Effector memory CD8-positive, alpha-beta T cell (primary cell): Measurements from ENCODE around the gene GRWD1.

Experiments
- ATAC-seq: fragments of 150-1000 bp; cut with Tn5 transposase; replicated peaks from 2 replicates; pipeline ENCODE4 v1.10.0; 2021; ENCODE audit warnings: mild to moderate bottlenecking, moderate library complexity
- DNase-seq, 3 experiments: peaks; one replicate each; pipeline ENCODE4 v3.0.0; 2021
- H3K27ac Mint-ChIP-seq, 2 donors: one replicate each; pipeline ENCODE4 v1.8.0; 2022; ENCODE audit warnings: mild to moderate bottlenecking in 2 of 2, mixed read lengths in 2 of 2, moderate library complexity in 2 of 2
- H3K27me3 Mint-ChIP-seq, 2 donors: one replicate each; pipeline ENCODE4 v1.8.0; 2022; ENCODE audit warnings: mixed read lengths in 2 of 2
- H3K36me3 Mint-ChIP-seq: one replicate; pipeline ENCODE4 v1.8.0; 2022; ENCODE audit warnings: mild to moderate bottlenecking, moderate library complexity, mixed read lengths; ENCODE audit not compliant: insufficient read depth
- H3K4me1 Mint-ChIP-seq, 2 donors: one replicate each; pipeline ENCODE4 v1.8.0; 2022; ENCODE audit warnings: low read depth in 2 of 2, mixed read lengths in 2 of 2
- H3K4me3 Mint-ChIP-seq, 2 donors: one replicate each; pipeline ENCODE4 v1.8.0; 2022; ENCODE audit warnings: mild to moderate bottlenecking in 2 of 2, mixed read lengths in 2 of 2, moderate library complexity in 2 of 2
- H3K9me3 Mint-ChIP-seq, 2 donors: one replicate each; pipeline ENCODE4 v1.8.0; 2022; ENCODE audit warnings: mixed read lengths in 2 of 2

The GRWD1 gene

GRCh38 chr19:48493718-48494401 is 48.1 kb downstream of the GRWD1 start:
- H3K4me1 Mint-ChIP-seq, result peaks cover 26 to 32% of the 10 kb centered on the region in 2 donors
- H3K36me3 Mint-ChIP-seq, result peaks cover 7% of the 10 kb centered on the region
- peak overlapping the region in 1 of 2 donors; percentile 60 for H3K27ac Mint-ChIP-seq
- H3K4me3 Mint-ChIP-seq, result peak overlapping the region; percentile 82 to 89
- ATAC-seq, result peak; percentile 17
- no peak for DNase-seq
- H3K27me3 Mint-ChIP-seq, result peaks cover 29 to 30% of the 10 kb centered on the region in 2 donors
- H3K9me3 Mint-ChIP-seq, result peaks cover 0 to 3% of the 10 kb centered on the region in 2 donors

- Mint-ChIP-seq H3K27me3 (peaks cover 30 to 36% of the 10 kb centered on the region in 2 donors), H3K4me1 (peaks cover 22 to 32% of the 10 kb centered on the region in 2 donors), H3K27ac (no peak overlapping the region), H3K36me3 (peaks cover 6% of the 10 kb centered on the region), H3K4me3 (peak overlapping the region; percentile 31 to 89), H3K9me3 (peaks cover 0 to 3% of the 10 kb centered on the region in 2 donors)
- ATAC-seq (no peak), DNase-seq (no peak)
Observed at GRCh38 chr19:48495396-48495795, 49.6 kb downstream of the GRWD1 start.

GRCh38 chr19:48496959-48497727 is 51.4 kb downstream of the GRWD1 start:
- Mint-ChIP-seq H3K4me3 (peak overlapping the region in 1 of 2 donors; percentile 14), H3K27me3 (peaks cover 25 to 35% of the 10 kb centered on the region in 2 donors), H3K9me3 (peaks cover 0 to 3% of the 10 kb centered on the region in 2 donors), H3K4me1 (peaks cover 22 to 31% of the 10 kb centered on the region in 2 donors), H3K36me3 (peaks cover 6% of the 10 kb centered on the region), H3K27ac (no peak overlapping the region)
- DNase-seq, result no peak
- no peak for ATAC-seq

GRCh38 chr19:48497728-48498594 is 52.2 kb downstream of the GRWD1 start:
- no peak for DNase-seq
- Mint-ChIP-seq H3K27ac (no peak overlapping the region), H3K36me3 (peaks cover 6% of the 10 kb centered on the region), H3K4me1 (peaks cover 17 to 25% of the 10 kb centered on the region in 2 donors), H3K27me3 (peaks cover 17 to 27% of the 10 kb centered on the region in 2 donors), H3K9me3 (no peaks in the 10 kb centered on the region), H3K4me3 (peak overlapping the region in 1 of 2 donors; percentile 67)
- no peak for ATAC-seq

GRCh38 chr19:48498595-48499311 is 53.0 kb downstream of the GRWD1 start:
- H3K27ac Mint-ChIP-seq, result no peak overlapping the region
- no peak for ATAC-seq

GRCh38 chr19:48499316-48500090 is 53.7 kb downstream of the GRWD1 start:
- peaks cover 15 to 19% of the 10 kb centered on the region in 2 donors for H3K4me1 Mint-ChIP-seq
- peaks cover 6% of the 10 kb centered on the region for H3K36me3 Mint-ChIP-seq
- H3K27ac Mint-ChIP-seq, result no peak overlapping the region
- H3K27me3 Mint-ChIP-seq, result peaks cover 10 to 23% of the 10 kb centered on the region in 2 donors
- DNase-seq, result no peak
- H3K9me3 Mint-ChIP-seq, result no peaks in the 10 kb centered on the region
- ATAC-seq, result no peak
- H3K4me3 Mint-ChIP-seq, result no peak overlapping the region

More at GRCh38 chr19:48498595-48499311, 53.0 kb downstream of the GRWD1 start:
- Mint-ChIP-seq H3K36me3 (peaks cover 6% of the 10 kb centered on the region), H3K27me3 (peaks cover 15 to 27% of the 10 kb centered on the region in 2 donors), H3K9me3 (no peaks in the 10 kb centered on the region), H3K4me1 (peaks cover 20 to 23% of the 10 kb centered on the region in 2 donors), H3K4me3 (no peak overlapping the region)
- no peak for DNase-seq

- DNase-seq (no peak), ATAC-seq (no peak)
- H3K4me1 Mint-ChIP-seq, result peaks cover 13 to 16% of the 10 kb centered on the region in 2 donors
- H3K9me3 Mint-ChIP-seq, result no peaks in the 10 kb centered on the region
- peaks cover 0 to 12% of the 10 kb centered on the region in 2 donors for H3K27me3 Mint-ChIP-seq
- H3K4me3 Mint-ChIP-seq, result peak overlapping the region; percentile 72
- peak overlapping the region in 1 of 2 donors; percentile 44 for H3K27ac Mint-ChIP-seq
- H3K36me3 Mint-ChIP-seq, result peaks cover 2% of the 10 kb centered on the region
Observed at GRCh38 chr19:48500830-48501493, 55.2 kb downstream of the GRWD1 start.

- Mint-ChIP-seq H3K36me3 (peaks cover 2% of the 10 kb centered on the region), H3K27me3 (peaks cover 0 to 12% of the 10 kb centered on the region in 2 donors), H3K4me3 (peak overlapping the region; percentile 72), H3K9me3 (no peaks in the 10 kb centered on the region), H3K27ac (peak overlapping the region; percentile 22 to 44), H3K4me1 (peaks cover 13 to 16% of the 10 kb centered on the region in 2 donors)
- DNase-seq, result peak in 2 of 3 experiments; percentile 51 to 58
- ATAC-seq, result peak; percentile 76
Observed at GRCh38 chr19:48501494-48502349, 55.9 kb downstream of the GRWD1 start.

GRCh38 chr19:48502350-48503018 is 56.7 kb downstream of the GRWD1 start:
- Mint-ChIP-seq H3K27ac (peak overlapping the region in 1 of 2 donors; percentile 22), H3K36me3 (peaks cover 2% of the 10 kb centered on the region), H3K27me3 (peaks cover 0 to 8% of the 10 kb centered on the region in 2 donors), H3K9me3 (no peaks in the 10 kb centered on the region), H3K4me3 (peak overlapping the region; percentile 72), H3K4me1 (peaks cover 13 to 16% of the 10 kb centered on the region in 2 donors)
- ATAC-seq, result peak; percentile 72
- peak in 2 of 3 experiments; percentile 38 to 71 for DNase-seq

GRCh38 chr19:48506138-48506733 is 60.5 kb downstream of the GRWD1 start:
- H3K4me3 Mint-ChIP-seq, result no peak overlapping the region
- peaks cover 16 to 19% of the 10 kb centered on the region in 2 donors for H3K4me1 Mint-ChIP-seq
- H3K27ac Mint-ChIP-seq, result no peak overlapping the region
- ATAC-seq, result peak; percentile 18
- peak in 1 of 3 experiments; percentile 38 for DNase-seq
- H3K27me3 Mint-ChIP-seq, result no peaks in the 10 kb centered on the region
- H3K9me3 Mint-ChIP-seq, result no peaks in the 10 kb centered on the region
- peaks cover 10% of the 10 kb centered on the region for H3K36me3 Mint-ChIP-seq
